ENCODE results near the gene RIMKLB. TPM values are rescaled to one million over a fixed set of nuclear protein-coding genes. Genes with fewer than 3 reads are reported as not detected.

The RIMKLB gene
- total and polyA plus RNA-seq, 2 of the 8 experiments (the other 6 are each of a cell fraction or from before 2014, with no cell fraction given): 37.8 to 78.2 TPM

DNA sequence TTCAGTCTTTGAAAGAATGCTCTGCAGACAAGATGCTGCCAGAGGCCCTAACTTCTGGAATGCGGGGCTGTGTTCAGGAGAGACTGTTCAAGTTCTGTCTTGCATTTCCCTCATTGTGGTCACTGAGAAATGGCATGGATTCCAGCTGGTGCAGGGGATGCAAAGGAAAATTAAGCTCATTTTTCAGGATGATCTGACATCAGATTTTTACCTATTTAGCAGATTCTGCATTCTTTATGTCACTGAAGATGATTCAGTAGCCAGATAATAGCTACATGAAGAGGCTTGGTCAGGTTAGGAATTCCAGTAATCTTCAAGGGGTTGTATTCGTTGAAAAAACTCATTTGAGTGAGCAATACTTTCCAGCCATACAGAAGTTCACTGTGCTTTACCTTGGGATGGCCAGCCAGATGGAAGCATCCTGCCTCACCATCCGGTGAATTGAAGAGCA is 19.1 kb upstream of the RIMKLB start (continued):
- TF ChIP-seq CBX5 (IDR thresholded peaks at IDR 0.05; ENCODE audit: low read depth, low read length): no peak

Measured in H1 (cell line).